ENCODE measurements around the gene OPCML. TPM values are rescaled to one million over a fixed set of nuclear protein-coding genes. Genes with fewer than 3 reads are reported as not detected.

The OPCML gene
- polyA plus RNA-seq, 4 donors, result 14.9 to 18.5 (median 15.9) TPM

DNA sequence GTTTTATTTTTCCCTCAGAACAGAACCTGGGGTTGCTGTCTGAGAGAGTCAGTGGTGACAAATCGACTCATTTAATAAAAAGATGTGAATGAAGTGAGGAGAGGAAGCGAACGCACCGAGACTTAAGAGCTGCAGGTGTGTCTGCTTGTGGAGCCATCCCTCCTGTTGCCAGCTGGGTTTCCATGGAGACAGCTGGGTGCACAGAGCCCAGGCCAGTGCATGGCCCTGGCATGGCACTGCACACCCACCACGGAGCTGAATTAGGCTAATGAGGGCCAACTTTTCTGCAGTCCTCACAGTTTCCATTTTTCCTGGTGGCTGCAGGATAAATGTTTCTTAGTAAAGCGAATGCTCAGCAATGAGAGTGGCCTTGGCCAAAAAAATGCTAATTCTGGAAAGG, 750.2 kb downstream of the OPCML start:
- no peak for DNase-seq (ENCODE audit: low read depth in 4 of 4, low spot score in 3 of 4)

DNA sequence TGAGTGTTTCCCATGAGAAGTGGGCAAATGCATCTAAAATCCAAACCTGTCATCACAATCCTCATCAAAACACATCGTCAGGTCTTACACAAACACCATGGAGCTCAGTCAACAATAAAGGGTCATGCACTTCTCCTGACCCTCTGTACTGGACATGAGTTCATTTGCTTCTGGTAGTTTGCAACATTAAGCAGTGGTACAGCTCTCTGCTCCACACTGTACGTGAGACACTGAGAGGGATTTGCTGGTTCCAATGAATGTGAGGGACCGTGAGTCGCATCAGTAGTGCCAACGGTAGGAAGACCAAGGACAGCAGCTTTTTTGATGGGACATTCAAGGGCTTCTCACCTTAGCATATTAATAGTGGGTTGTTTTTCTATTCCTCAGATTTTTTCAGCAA, 752.3 kb downstream of the OPCML start:
- DNase-seq (ENCODE audit: low read depth in 4 of 4, low spot score in 3 of 4), result no peak

DNA sequence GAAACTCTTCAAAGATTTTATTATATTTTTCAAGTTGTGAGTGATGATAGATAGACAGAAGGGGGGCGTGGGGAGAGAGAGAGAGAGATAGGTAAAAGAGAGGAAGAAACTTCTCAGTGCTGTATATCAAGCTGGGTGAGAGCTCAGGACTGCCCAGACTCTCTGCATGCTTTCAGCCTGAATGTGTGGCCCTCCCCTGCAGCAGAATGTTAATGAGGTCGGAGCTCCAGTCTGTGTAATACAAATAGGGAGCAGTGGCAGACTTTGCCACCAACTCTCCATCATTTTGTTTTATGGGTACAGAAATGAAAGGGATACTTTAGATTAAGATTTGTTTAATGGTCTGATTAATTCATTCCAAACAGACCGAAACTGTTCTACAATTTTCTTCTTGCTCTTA, 752.8 kb downstream of the OPCML start:
- DNase-seq (ENCODE audit: low read depth in 4 of 4, low spot score in 3 of 4), result no peak

DNA sequence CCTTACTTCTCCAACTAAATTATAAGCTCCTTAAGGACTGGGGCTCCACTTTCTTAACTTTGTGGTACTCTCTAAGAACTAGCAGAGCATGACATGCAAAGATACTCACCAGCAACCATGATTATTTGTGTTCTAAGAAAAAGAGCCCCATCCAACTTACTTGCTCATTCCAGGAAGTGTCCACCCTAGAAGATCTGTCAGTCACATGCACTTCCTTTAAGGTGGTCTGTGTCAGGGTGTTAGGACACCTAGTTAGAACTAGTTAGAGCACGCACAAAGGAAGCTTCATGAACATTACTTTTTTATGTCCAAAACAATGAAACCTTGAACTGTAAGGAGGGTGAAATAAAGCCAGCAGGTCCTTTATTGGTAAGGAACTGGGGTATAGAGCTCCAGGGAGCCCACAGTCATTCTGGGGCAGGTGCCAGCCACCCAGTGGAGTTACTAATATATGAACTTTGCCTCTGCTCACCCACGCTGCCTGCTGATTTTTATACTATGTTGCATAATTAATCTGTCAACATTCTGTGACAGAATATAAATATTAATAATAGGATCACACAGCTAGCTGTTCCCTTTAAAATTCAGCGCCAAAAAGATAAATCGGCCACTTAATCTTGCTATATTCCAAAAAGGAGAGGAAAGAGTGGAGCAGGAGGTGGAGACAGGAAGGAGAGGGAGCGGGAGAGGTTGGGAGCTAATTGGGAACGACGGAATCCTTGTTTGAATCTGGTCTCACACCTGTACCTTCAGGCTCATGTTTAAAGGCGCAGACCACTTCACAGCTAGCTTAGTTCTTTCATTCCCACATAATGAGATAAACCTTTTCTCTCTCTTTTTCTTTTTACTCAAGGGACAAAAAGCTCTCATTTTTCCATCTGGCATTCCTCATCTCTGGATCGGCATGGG, 755.0 kb downstream of the OPCML start:
- DNase-seq (ENCODE audit: low read depth in 4 of 4, low spot score in 3 of 4), result no peak

DNA sequence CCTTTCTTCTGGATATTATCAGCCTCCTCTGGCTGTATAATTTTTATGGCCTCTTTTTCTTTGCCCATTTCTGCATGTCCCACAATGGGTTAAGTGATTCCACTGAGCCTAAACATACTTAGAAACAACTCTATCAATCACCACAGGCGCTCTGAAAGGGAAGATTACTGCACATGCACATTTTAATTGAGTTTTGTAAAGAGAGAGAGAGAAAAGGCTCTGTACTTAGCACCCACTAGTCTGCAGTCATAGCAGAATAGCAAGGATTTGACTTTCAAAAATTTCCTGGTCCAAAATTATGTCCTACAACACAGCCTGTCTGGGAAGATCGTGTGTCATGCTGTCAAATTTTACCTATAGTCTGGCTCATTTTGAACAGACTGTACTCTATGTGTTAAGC, 758.5 kb downstream of the OPCML start:
- DNase-seq (ENCODE audit: low read depth in 4 of 4, low spot score in 3 of 4), result no peak

DNA sequence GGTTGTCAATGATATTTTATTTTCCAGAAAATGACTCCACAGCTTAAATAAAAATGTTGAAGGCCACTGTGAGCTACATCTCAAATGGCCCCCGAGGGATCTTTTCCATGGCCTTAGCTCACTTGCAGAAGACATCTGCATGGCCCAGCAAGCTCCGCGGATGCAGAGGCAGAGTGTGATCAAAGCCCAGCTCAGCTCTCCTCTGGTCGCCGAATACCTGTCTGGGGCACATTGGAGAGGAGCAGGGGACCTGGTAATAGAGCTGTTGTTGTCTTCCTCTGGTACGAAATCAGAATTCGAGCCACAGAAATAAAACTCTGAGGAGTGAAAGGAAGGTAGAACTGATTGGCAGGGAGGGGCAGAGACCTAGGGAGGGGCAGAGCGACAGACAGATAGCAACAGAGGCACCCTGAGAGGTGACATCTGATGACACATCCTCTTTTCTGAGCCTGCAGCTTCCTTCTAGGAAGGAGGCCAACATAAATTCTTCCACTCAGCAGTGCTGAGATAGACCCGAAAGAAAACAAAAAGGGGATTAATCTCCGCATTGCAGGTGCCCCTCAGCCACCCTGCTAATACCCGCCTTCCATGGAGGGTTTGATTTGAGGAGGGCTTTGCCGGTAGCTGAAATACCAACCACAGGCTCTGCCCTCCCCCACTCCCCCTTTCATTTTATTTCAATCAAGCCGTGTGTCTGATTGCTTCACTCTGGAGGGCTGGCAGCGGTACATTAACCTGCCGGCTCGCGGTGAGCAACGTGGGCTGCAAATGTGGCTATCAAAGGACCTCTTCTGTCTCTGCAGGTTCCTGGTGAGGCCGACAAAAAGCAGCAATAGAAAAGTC, 759.4 kb downstream of the OPCML start:
- DNase-seq (ENCODE audit: low read depth in 4 of 4, low spot score in 3 of 4), result no peak

DNA sequence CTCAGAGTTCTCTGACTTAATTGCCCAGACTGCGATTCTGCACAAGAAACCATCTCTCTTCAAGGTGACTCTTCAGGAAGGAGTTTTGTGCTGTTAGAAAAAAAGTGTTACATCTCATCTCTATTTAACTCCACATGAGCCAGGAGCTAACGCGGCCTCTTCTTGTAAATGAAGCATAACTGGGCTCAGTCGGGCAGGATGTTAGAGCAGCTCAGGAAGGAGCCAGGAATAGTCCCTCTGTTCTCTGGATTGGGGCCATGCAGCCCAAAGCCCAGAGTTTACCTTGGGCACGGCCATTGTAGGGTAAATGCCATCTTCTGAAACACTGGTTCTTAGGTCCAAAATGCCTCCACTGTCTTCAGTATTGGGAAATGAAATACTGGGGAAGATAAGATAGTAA, 760.6 kb downstream of the OPCML start:
- DNase-seq (ENCODE audit: low read depth in 4 of 4, low spot score in 3 of 4), result no peak

DNA sequence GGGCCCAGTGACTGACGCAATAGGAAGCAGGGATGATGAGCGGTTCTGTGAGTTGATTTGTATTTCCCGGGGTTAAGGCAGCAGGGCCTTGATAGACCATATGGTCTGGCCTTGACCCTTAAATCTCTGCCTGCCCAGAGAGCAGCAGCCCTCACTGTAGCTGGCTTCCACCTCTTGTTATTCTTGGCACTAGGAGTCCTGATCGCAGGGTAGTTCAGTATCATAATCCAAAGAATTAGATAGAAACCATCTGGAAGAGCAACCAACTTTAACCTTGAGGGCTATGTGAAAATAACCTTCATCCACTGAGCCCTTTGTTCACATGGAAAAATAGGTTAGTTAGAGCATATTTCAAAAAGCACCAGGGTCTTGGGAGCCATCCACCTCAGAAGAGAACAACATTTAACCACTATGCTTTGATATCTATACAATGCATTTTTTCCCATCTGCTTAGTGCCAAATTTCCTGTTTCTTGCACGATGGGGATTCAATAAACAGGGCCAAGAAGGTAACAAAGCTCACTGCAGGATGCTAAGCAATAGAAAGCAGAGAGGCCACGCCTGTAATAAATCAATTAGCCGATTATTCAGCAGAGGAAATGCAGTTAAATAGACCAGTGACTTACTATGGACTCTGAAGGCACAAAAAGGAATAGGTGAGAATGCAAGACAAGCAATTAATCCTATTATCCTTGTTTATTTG, 761.3 kb downstream of the OPCML start:
- no peak for DNase-seq (ENCODE audit: low read depth in 4 of 4, low spot score in 3 of 4)

DNA sequence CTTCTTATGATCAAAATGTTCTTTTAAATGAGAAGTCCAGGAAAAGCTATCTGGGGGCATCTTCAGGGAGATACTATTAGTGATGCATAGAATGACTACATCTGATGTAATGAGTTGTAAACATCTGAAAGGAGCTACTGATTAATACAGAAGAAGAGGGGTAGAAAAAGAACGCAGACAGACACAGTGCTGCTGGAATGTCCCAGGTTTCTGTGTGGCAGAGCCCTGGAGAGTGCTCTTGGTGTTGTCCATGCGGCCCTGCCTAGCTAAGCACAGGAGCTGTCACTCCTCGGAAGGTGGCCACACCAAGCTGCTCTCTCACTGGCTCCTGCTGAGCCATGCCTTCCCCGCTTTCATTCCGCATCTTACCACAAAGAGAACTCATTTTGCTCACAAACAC, 768.8 kb downstream of the OPCML start:
- no peak for DNase-seq (ENCODE audit: low read depth in 4 of 4, low spot score in 3 of 4)

DNA sequence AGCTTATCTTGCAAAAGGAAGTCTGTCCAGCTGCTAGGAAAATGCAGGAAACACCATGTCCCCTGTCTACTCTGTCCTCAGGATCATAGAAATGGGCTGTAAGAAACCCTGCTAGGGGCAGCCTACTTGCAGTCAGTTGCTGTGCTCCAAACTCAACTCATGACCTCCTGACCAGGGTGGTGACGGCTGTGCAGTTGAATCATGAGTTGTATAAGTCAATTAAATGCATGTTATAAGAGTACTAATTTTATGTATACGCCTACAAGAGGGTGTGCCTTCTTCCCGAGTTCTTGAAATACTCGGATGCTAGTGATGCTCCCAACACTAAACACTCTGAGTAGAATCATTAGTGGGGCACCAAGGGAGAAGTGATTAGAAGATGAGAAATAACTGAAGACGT, 776.4 kb downstream of the OPCML start:
- no peak for DNase-seq (ENCODE audit: low read depth in 4 of 4, low spot score in 3 of 4)

DNA sequence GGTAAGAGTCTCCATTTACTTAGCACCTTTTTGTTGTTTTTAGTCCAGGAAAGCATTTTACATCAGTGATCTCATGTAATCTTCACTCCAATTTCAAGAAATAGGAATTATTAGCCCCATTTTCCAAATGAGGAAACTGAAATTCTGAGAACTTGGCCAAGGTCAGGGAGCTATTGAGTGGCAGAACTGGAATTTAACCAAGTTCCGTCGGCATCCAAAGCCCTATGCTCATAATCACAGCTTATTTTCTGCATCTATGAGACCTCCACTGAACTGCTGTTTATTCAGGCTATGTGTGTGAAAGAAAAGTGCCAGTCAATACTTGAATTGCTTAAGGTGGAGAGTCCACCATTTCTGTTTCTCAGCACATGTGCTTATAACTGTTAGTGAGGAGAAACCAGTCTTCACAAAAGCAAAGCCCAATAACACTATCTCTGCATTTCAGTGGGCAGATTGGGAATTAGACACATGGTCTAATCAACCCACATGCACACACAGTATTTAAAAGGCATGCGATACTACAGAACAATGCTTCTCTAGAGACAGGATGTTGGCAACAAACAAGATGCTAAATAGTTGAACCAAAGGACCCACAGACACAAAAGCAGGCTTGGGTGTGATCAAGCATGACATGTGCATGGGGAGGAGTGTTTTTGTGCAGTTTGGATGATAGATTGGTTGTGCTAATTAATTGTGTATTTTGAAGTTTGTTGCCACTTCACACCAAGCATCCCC, 780.6 kb downstream of the OPCML start:
- DNase-seq (ENCODE audit: low read depth in 4 of 4, low spot score in 3 of 4), result no peak

DNA sequence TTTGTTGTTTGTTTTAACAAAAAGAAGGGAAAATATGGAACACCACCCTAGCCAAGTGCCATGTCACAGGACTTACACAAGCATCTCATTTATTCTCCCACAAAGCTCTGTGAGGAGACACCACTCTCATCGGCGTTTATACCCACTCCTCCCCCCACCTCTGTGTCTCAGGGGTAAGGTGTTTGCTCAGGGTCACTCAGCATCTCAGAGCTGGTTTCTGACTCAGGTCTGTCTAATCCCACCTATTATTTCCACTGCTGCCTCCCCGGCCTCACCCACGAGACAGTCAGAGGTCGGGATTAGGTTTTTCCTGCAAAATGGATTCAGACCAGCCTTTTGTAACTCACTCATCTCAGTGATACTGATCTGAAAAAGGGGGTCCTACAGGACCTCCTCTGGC, 786.0 kb downstream of the OPCML start:
- DNase-seq (ENCODE audit: low read depth in 4 of 4, low spot score in 3 of 4), result no peak

DNA sequence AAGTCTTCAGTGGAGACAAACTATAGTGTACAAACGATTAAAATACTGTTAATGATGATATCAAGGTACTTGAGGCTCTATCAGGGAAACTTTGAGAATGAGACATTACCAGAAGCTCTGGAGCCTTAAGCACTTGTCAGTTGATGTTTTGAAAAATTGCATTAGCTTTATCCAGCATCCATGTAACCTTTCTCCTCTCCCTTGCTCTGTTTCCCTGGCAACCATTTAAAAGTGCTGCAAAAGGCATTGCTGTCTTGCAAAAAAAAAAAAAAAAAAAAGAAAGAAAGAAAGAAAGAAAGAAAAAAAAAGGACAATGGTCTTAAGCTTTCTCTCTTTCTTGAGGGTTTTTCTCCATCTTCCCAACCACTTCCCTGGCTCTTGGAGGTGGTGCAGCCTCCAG, 787.0 kb downstream of the OPCML start:
- no peak for DNase-seq (ENCODE audit: low read depth in 4 of 4, low spot score in 3 of 4)

DNA sequence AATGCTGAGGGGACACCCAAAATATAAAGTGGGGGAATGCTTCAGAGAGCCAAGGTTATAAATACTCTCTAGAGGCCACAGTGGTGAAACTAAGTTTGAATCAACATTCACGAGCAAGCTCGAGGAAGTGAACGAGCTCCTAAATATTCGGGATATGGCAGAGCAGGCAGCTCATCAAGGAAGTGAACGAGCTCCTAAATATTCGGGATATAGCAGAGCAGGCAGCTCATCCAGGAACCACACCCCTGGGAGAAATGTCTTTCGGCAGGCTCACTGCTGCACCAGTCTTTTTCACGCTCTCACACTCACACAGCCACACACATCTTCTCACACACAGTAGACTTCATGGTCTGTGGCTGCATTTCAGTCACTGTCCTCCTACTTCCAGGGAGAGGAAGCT, 787.5 kb downstream of the OPCML start:
- no peak for DNase-seq (ENCODE audit: low read depth in 4 of 4, low spot score in 3 of 4)

DNA sequence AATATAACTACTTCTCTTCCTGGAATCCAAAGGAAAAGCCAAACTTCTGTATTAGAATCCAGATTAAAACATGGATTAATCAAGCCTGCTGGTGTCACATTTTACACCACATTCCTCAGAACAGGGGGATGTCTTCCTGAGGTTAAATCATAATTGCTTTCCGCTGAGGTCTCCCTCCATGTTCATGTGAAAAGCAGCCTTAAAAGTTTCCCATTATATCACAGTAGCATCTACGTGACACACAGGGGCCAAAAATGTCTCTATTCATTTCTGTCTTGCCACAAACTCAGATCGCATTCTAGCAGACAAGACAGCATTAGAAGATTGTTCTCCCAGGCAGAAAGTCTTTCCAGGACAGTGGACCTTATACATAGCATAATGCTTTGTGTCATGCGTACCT, 788.7 kb downstream of the OPCML start:
- DNase-seq (ENCODE audit: low read depth in 4 of 4, low spot score in 3 of 4), result no peak

DNA sequence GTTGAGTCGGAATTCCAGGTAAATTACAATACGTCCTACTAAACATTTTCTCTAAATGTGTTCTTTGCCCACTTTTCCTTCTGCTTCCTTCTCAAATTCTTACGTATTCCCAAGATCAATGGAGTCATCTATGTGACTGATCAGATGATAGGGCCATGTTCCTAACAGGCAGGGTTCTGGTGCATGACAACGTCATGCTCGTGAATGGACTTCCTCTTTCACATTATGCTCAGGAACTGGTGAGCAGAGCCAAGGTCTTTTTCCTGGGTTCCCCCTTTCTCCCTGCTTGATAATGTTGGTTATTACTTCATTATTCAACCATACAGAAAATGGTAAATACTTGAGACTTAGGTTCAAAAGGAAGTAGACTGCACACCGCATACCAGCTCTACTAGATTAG, 789.4 kb downstream of the OPCML start:
- DNase-seq (ENCODE audit: low read depth in 4 of 4, low spot score in 3 of 4), result no peak

DNA sequence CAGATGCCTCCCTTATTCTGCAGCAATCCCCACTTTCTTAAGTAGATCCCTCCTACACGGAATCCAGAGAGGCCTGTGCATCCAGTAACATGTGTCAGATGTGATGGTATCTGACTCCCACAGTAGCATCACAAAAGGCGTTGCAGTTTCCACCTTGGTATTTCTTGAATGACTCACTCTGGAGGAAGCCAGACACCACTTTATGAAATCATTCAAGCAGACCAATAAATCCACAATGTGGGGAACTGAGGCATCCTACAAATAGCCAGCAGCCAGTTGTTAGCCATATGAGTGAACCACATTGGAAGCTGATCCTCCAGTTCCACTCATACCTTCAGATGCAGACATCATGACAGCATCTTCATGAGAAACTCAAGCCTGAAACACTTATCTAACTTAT, 798.1 kb downstream of the OPCML start:
- DNase-seq (ENCODE audit: low read depth in 4 of 4, low spot score in 3 of 4), result no peak

DNA sequence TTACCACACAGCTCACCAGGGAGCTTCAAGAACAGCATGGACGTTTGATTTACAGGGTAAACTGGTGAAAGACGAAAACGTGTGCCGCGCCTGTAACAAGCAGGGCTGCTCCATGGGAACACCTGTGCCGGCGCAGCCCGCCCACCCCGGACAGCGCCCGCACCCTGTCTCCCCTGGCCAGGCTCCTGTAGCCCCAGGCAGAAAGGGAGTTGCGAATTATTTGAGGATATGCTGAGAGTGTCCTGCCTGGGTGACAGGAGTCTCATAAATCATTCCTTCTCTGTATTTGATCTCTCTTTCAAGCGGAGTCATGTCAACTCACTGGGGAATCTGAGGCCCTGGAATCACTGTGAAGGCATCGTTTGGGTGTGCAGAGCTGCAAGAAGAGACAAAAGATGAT, 804.3 kb downstream of the OPCML start:
- no peak for DNase-seq (ENCODE audit: low read depth in 4 of 4, low spot score in 3 of 4)

DNA sequence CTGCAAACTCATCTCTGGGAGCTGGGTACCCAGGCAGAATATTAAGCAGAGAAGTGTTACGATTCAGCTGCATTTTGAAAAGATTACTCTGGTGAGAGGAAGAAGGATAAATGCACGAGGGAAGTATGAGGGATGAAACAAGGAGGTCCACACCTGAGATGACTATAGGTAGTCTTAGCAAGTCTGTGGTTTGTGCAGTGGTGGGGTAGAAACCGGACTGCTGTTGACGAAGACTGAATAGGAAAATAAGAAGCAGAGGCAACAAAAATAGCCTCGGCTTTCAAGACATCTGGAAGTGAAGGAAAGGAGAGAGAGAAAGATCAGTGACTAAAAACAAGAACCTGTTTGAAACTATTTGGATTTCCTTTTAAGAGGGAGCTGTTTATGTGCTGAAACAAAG, 810.8 kb downstream of the OPCML start:
- no peak for DNase-seq (ENCODE audit: low read depth in 4 of 4, low spot score in 3 of 4)

DNA sequence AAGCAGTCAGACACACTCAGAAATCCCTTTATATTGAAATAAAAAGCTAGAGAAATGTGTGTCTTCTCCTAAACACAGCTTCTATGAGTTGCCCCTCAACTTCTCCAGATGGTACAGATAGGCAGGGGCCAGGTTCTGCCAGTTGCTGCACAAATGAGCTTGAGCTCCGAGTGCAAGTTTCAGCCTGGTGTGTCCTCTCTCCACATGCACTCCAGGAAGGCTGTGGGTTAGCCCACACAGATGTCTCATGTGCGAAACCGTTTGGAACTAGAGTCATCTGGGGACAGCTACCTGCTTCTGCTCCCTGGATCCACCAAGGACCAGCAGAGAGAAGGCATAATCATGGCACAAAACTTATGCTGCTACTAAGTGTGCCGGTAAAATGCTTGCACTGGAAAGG, 812.6 kb downstream of the OPCML start:
- no peak for DNase-seq (ENCODE audit: low read depth in 4 of 4, low spot score in 3 of 4)
